RWPE2 (cell line): Measurements from ENCODE around the gene KDM4C.

Experiments
- ATAC-seq: fragments of 200-7000 bp; cut with Tn5 transposase; 3 replicates; pipeline ENCODE4 v1.9.1; 2021; ENCODE audit warnings: low read depth
- DNase-seq: peaks from one replicate; pipeline ENCODE4 v3.0.0-alpha.2; 2020; ENCODE audit warnings: low spot score
- H3K27ac ChIP-seq: fragments of 450-650 bp; 2 replicates; pipeline ENCODE4 v1.5.1; 2017; ENCODE audit warnings: mild to moderate bottlenecking; ENCODE audit not compliant: poor library complexity, severe bottlenecking
- H3K27me3 ChIP-seq: fragments of 250-450 bp; sonication (Bioruptor Pico); 2 replicates; pipeline ENCODE4 v1.5.1; 2021; ENCODE audit warnings: mild to moderate bottlenecking, moderate library complexity; ENCODE audit not compliant: insufficient read depth, poor library complexity, severe bottlenecking
- H3K36me3 ChIP-seq: fragments of 250-450 bp; sonication (Bioruptor Pico); 2 replicates; pipeline ENCODE4 v1.5.1; 2020; ENCODE audit warnings: low read depth, mild to moderate bottlenecking, moderate library complexity
- H3K4me1 ChIP-seq: fragments of 250-450 bp; sonication (Bioruptor Pico); 2 replicates; pipeline ENCODE4 v1.5.1; 2021; ENCODE audit warnings: mild to moderate bottlenecking, moderate library complexity; ENCODE audit not compliant: insufficient read depth, poor library complexity, severe bottlenecking
- H3K4me3 ChIP-seq: fragments of 250-450 bp; sonication (Bioruptor Pico); 2 replicates; pipeline ENCODE4 v1.5.1; 2021; ENCODE audit warnings: mild to moderate bottlenecking, moderate library complexity; ENCODE audit not compliant: severe bottlenecking
- H3K9me3 ChIP-seq: fragments of 250-450 bp; sonication (Bioruptor Pico); 2 replicates; pipeline ENCODE4 v1.5.1; 2021; ENCODE audit warnings: mild to moderate bottlenecking, moderate library complexity; ENCODE audit not compliant: severe bottlenecking
- TF ChIP-seq, protein P1 (sequence below): fragments of 450-650 bp; IDR thresholded peaks from one replicate; pipeline ENCODE4 v1.5.1; 2017; ENCODE audit warnings: mild to moderate bottlenecking, moderate library complexity; ENCODE audit not compliant: poor library complexity, severe bottlenecking

Gene KDM4C

GRCh38 chr9:7056254-7056653 is 298.5 kb downstream of the KDM4C start:
- H3K4me1 ChIP-seq, result no peaks in the 10 kb centered on the region
- H3K27ac ChIP-seq, result no peak overlapping the region
- DNase-seq (no peak), ATAC-seq (no peak)
- no peaks in the 10 kb centered on the region for H3K9me3 ChIP-seq
- TF ChIP-seq, protein P1, sequence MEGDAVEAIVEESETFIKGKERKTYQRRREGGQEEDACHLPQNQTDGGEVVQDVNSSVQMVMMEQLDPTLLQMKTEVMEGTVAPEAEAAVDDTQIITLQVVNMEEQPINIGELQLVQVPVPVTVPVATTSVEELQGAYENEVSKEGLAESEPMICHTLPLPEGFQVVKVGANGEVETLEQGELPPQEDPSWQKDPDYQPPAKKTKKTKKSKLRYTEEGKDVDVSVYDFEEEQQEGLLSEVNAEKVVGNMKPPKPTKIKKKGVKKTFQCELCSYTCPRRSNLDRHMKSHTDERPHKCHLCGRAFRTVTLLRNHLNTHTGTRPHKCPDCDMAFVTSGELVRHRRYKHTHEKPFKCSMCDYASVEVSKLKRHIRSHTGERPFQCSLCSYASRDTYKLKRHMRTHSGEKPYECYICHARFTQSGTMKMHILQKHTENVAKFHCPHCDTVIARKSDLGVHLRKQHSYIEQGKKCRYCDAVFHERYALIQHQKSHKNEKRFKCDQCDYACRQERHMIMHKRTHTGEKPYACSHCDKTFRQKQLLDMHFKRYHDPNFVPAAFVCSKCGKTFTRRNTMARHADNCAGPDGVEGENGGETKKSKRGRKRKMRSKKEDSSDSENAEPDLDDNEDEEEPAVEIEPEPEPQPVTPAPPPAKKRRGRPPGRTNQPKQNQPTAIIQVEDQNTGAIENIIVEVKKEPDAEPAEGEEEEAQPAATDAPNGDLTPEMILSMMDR, result no peak
- H3K36me3 ChIP-seq, result no peaks in the 10 kb centered on the region
- no peak overlapping the region for H3K4me3 ChIP-seq
- no peaks in the 10 kb centered on the region for H3K27me3 ChIP-seq

DNA sequence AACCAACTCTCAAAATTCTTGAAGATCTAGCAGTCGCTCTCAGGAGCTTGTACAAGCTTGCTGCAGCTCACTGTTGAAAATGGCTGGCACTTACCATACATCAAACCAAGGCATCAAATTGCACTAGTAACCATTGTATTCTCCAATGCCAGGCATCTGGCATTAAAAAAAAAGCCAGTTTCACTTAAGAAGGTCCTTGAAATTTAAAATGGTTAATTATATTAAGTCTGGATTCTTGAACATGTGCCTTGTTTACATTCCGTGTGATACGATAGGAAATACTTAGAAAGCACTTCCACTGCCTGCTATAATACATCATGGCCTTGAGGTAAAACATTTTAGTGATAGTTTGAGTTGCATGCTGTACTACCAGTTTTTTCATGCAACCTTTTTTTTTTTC is 300.7 kb downstream of the KDM4C start:
- no peak for DNase-seq
- H3K4me3 ChIP-seq, result no peak overlapping the region
- no peaks in the 10 kb centered on the region for H3K27me3 ChIP-seq

DNA sequence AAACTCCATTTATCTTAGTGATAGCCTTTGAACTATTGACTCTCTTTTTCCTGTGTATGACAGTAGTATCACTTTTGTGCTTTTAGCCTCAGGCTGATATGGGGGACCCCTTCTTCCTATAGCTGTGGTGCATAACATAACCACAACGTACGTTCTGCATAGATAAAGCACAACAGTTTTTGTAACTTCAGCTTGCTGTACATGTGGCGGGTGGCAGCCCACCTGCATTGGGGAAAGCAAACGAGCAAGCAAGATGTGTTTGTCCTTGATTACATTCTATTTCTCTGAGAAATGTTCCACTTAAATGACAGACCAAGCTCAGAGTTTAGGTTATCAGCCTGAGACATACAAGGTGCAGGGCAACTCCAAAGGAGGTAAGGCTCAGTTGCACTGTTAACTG is 309.4 kb downstream of the KDM4C start:
- no peaks in the 10 kb centered on the region for H3K4me1 ChIP-seq
- no peaks in the 10 kb centered on the region for H3K36me3 ChIP-seq
- H3K4me3 ChIP-seq, result no peak overlapping the region
- no peaks in the 10 kb centered on the region for H3K9me3 ChIP-seq
- no peak for DNase-seq
- H3K27ac ChIP-seq, result no peak overlapping the region
- no peak for ATAC-seq
- TF ChIP-seq, protein P1, result no peak
- no peaks in the 10 kb centered on the region for H3K27me3 ChIP-seq

More for the DNA sequence above, 300.7 kb downstream of the KDM4C start:
- H3K36me3 ChIP-seq, result no peaks in the 10 kb centered on the region
- no peak for ATAC-seq
- no peak overlapping the region for H3K27ac ChIP-seq
- no peaks in the 10 kb centered on the region for H3K9me3 ChIP-seq
- H3K4me1 ChIP-seq, result no peaks in the 10 kb centered on the region
- TF ChIP-seq, protein P1, result no peak

GRCh38 chr9:7071916-7072315 is 314.1 kb downstream of the KDM4C start:
- no peak overlapping the region for H3K4me3 ChIP-seq
- no peaks in the 10 kb centered on the region for H3K27me3 ChIP-seq
- H3K36me3 ChIP-seq, result no peaks in the 10 kb centered on the region
- H3K4me1 ChIP-seq, result no peaks in the 10 kb centered on the region
- TF ChIP-seq, protein P1, result no peak
- DNase-seq (no peak), ATAC-seq (no peak)
- no peak overlapping the region for H3K27ac ChIP-seq
- no peaks in the 10 kb centered on the region for H3K9me3 ChIP-seq

DNA sequence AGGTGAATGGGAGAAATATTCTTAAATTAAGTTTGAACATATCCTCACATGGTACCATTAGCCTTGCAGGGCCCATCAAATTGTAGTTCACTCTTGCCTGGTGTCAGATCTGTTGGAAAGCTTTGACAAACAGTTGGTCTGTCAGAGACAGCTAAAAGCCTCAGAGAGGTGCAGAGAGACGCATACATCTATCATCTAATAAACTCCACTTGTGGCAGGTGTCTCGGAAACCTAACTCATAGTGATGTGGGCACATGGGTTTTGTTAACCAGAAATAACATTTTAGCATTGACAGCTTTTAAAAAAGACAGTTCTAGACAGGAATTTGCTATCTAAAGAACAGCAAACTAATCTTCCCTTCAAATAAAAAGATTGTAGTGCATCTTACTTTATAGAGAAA is 315.9 kb downstream of the KDM4C start:
- Histone ChIP-seq H3K27me3 (no peaks in the 10 kb centered on the region), H3K9me3 (no peaks in the 10 kb centered on the region), H3K4me1 (no peaks in the 10 kb centered on the region), H3K27ac (no peak overlapping the region), H3K4me3 (no peak overlapping the region), H3K36me3 (no peaks in the 10 kb centered on the region)
- ATAC-seq (no peak), DNase-seq (no peak)
- TF ChIP-seq, protein P1, result no peak
